K562 (cell line): ENCODE measurements around the gene SF3B3. TPM values are rescaled to one million over a fixed set of nuclear protein-coding genes. Genes with fewer than 3 reads are reported as not detected.

Experiments
- ATAC-seq: fragments of 200-7000 bp; cut with Tn5 transposase; 3 replicates; pipeline ENCODE4 v1.9.1; 2020; ENCODE audit warnings: moderate library complexity
- BruUV-seq: library from RNA; stranded (reverse); fragments of 400-500 nt; replicated peaks from 2 replicates; lab custom pipeline; 2021; lab: Mats Ljungman, UMichigan
- CTCF ChIA-PET: fragments of 300-600 bp; formaldehyde crosslinking; extraction: SDS; loops from one replicate; lab custom pipeline; 2021; ENCODE audit warnings: low intra/inter-chr PET ratio; lab: Yijun Ruan, JAX
- POLR2A ChIA-PET: fragments of 300-600, 350-650 bp; sonication (Branson Sonifier 250); formaldehyde crosslinking; extraction: SDS; loops from one replicate; lab custom pipeline; 2021; ENCODE audit warnings: antibody characterized with exemption, inconsistent platforms; lab: Yijun Ruan, JAX
- DNase-seq, 4 experiments: peaks; one replicate each; pipeline versions ENCODE4 v3.0.0 to v3.0.0-alpha.2; 2011 to 2018; ENCODE audit warnings: low spot score in 3 of 4, mixed read lengths in 3 of 4; ENCODE audit errors: extremely low read depth in 1 of 4
- FAIRE-seq: peaks from 2 replicates; lab custom pipeline; 2011; peaks lifted over from hg19 to GRCh38; lab: Jason Lieb, UNC
- H2AFZ ChIP-seq: 2 replicates; pipeline ENCODE4 v1.6.0; 2011; ENCODE audit warnings: low read depth, low read length, control low read depth, inconsistent platforms
- H3K27ac ChIP-seq: fragments of 200-600 bp; 3 replicates; pipeline ENCODE4 v1.8.0; 2011; ENCODE audit warnings: low read depth, mild to moderate bottlenecking, control low read depth, inconsistent platforms, low read length, moderate library complexity, mixed read lengths; ENCODE audit errors: extremely low read depth
- H3K27me3 ChIP-seq, 2 experiments: fragments of 300-600 bp in 1 of 2; 2 replicates in 1 of 2; 3 replicates in 1 of 2; pipeline versions ENCODE4 v1.6.0 to v1.8.0; 2011; ENCODE audit warnings: inconsistent platforms in 2 of 2, low read length in 2 of 2, mild to moderate bottlenecking in 1 of 2, mixed read lengths in 1 of 2, moderate library complexity in 1 of 2; ENCODE audit not compliant: control insufficient read depth in 2 of 2, insufficient read depth in 2 of 2
- H3K36me3 ChIP-seq: fragments of 300-600 bp; 3 replicates; pipeline ENCODE4 v1.8.0; 2011; ENCODE audit warnings: mild to moderate bottlenecking, low read length, inconsistent platforms; ENCODE audit not compliant: control insufficient read depth, insufficient read depth
- H3K4me1 ChIP-seq, 2 experiments: fragments of 200-600 bp in 1 of 2; replicated peaks in 1 of 2; 2 replicates in 1 of 2; 3 replicates in 1 of 2; pipeline versions ENCODE4 v1.5.1 to v1.8.0; 2011; ENCODE audit warnings: inconsistent platforms in 2 of 2, low read length in 2 of 2, mild to moderate bottlenecking in 1 of 2, mixed read lengths in 1 of 2, moderate library complexity in 1 of 2; ENCODE audit not compliant: control insufficient read depth in 2 of 2, insufficient read depth in 2 of 2
- H3K4me2 ChIP-seq: 2 replicates; pipeline ENCODE4 v1.6.1; 2011; ENCODE audit warnings: low read length, control low read depth, inconsistent platforms, mixed read lengths; ENCODE audit not compliant: insufficient read depth
- H3K4me3 ChIP-seq: fragments of 200-600 bp; sonication (generic), shearing (Covaris generic); 2 replicates; pipeline ENCODE4 v1.5.1; 2016; ENCODE audit warnings: control low read depth, inconsistent platforms
- H3K79me2 ChIP-seq: fragments of 200-600 bp; 3 replicates; pipeline ENCODE4 v1.8.0; 2011; ENCODE audit warnings: low read length, inconsistent platforms; ENCODE audit not compliant: control insufficient read depth, insufficient read depth
- H3K9ac ChIP-seq, 2 experiments: 2 replicates each; pipeline versions ENCODE4 v1.6.0 to v1.6.1; 2011; ENCODE audit warnings: low read depth in 2 of 2, low read length in 2 of 2, control low read depth in 1 of 2, inconsistent platforms in 1 of 2, mild to moderate bottlenecking in 1 of 2, mixed read lengths in 1 of 2; ENCODE audit not compliant: insufficient read depth in 1 of 2
- H3K9me1 ChIP-seq: one replicate; pipeline ENCODE4 v1.6.0; 2011; ENCODE audit warnings: inconsistent platforms, mild to moderate bottlenecking, low read length, moderate library complexity; ENCODE audit not compliant: control insufficient read depth, insufficient read depth
- H3K9me3 ChIP-seq: replicated peaks from 2 replicates; pipeline ENCODE4 v1.5.1; 2011; ENCODE audit warnings: low read depth, low read length, inconsistent platforms; ENCODE audit not compliant: control insufficient read depth, insufficient read depth
- H4K20me1 ChIP-seq: replicated peaks from 2 replicates; pipeline ENCODE4 v1.6.1; 2011; ENCODE audit warnings: low read length, inconsistent platforms, mixed read lengths; ENCODE audit not compliant: control insufficient read depth, insufficient read depth
- HLTF ChIP-seq: fragments of 450-650 bp; IDR thresholded peaks from 2 replicates; pipeline ENCODE4 v1.6.1; 2016
- POLR2G ChIP-seq: fragments of 200-400 bp; formaldehyde crosslinking; IDR thresholded peaks from 2 replicates; pipeline ENCODE4 v1.6.1; 2017; ENCODE audit warnings: low read depth, mild to moderate bottlenecking, antibody characterized with exemption, low read length, moderate library complexity
- RBM22 ChIP-seq: fragments of 200-400 bp; formaldehyde crosslinking; IDR thresholded peaks from 2 replicates; pipeline ENCODE4 v1.6.1; 2018; ENCODE audit warnings: low read length, low read depth; ENCODE audit not compliant: poor library complexity, severe bottlenecking
- ZNF318 ChIP-seq, 2 experiments: fragments of 450-650 bp; IDR thresholded peaks; 2 replicates each; pipeline ENCODE4 v1.6.1; 2016; ENCODE audit warnings: mild to moderate bottlenecking in 2 of 2, borderline replicate concordance in 1 of 2, low read depth in 1 of 2, moderate library complexity in 1 of 2
- WGBS: fragments of 100-300 bp; shearing (Covaris generic); methylation state at CpG from one replicate; pipeline ENCODE4 v1.1.6; 2016; ENCODE audit warnings: low coverage, mixed read lengths; ENCODE audit not compliant: insufficient coverage; ENCODE audit errors: missing lambda C conversion rate; 5-methylcytosine and 5-hydroxymethylcytosine counted together
- in situ Hi-C: fragments of 300-500 bp; cut with MboI; formaldehyde crosslinking; loops from 4 replicates; pipeline ENCODE4 v1.15.0; 2018; ENCODE audit warnings: inconsistent platforms, mixed read lengths
- intact Hi-C: fragments of 100-400 bp; cut with micrococcal nuclease; formaldehyde crosslinking; loops from 2 replicates; pipeline ENCODE4 v1.14.2; 2022
- polyA plus RNA-seq, 8 experiments: library from polyadenylated mRNA; depleted of rRNA in 4 of 8; stranded (reverse) in 5 of 8; unstranded in 3 of 8; fragments of >200 nt; fragmentation: Nextera tagmentation in 2 of 8; fragmentation: Illumina TruSeq in 1 of 8; extraction: Ambion mirVana in 2 of 8; extraction: Trizol in 1 of 8; gene quantifications; 2 replicates each; pipeline versions ENCODE4 v1.2.1 to v1.2.3, GENCODE V29; 2011 to 2014; ENCODE audit warnings: inconsistent platforms in 1 of 8, missing spikeins in 1 of 8
- total RNA-seq, 7 experiments: library from RNA; depleted of rRNA in 6 of 7; stranded (reverse); fragments of >200 nt in 6 of 7; fragmentation: Illumina TruSeq in 2 of 7; extraction: Trizol in 2 of 7; gene quantifications; 2 replicates each; pipeline versions ENCODE4 v1.2.1 to v1.2.3, GENCODE V29; 2011 to 2021; ENCODE audit warnings: low replicate concordance in 1 of 7

Gene SF3B3
- total and polyA plus RNA-seq, 9 of the 15 experiments (the other 6 are each of a cell fraction or from before 2014, with no cell fraction given): 98.9 to 546 (median 221) TPM

- in situ Hi-C loops (no loop called here), intact Hi-C loops (no loop called here)
- ATAC-seq (no peak), FAIRE-seq (no peak), DNase-seq (no peak)
- CTCF ChIA-PET: no interaction called here
- H3K4me2 ChIP-seq: no peak overlapping the region
- TF ChIP-seq RBM22: peak; percentile 39
- no peak for TF ChIP-seq HLTF
- peak; percentile 60 for TF ChIP-seq POLR2G
- no peak overlapping the region for H3K27ac ChIP-seq
- H3K9ac ChIP-seq: no peak overlapping the region
- 93% methylated on average over 6 of the region's 8 CpGs for WGBS
- BruUV-seq: no TSS peak
- peaks cover 0 to 21% of the 10 kb centered on the region in 2 experiments; a peak in 2 of 5 replicates for H3K4me1 ChIP-seq
- H3K79me2 ChIP-seq: no peaks in the 10 kb centered on the region
- POLR2A ChIA-PET: interaction anchor here (0.5 to 2.2 kb wide), 12 partner anchors 9 to 132 kb away, joined by 3 to 10 read pairs (median 4); partner anchors contain the start of genes COG4 and DDX19A
- no peaks in the 10 kb centered on the region for H3K9me3 ChIP-seq
- H4K20me1 ChIP-seq: peaks cover 3% of the 10 kb centered on the region; the same call in 1 of the 2 replicates
- H2AFZ ChIP-seq: no peak overlapping the region
- H3K36me3 ChIP-seq: peaks cover 58% of the 10 kb centered on the region; the same call in 2 of the 3 replicates
- H3K27me3 ChIP-seq: no peaks in the 10 kb centered on the region
- peaks cover 3% of the 10 kb centered on the region for H3K9me1 ChIP-seq
- H3K4me3 ChIP-seq: no peak overlapping the region
These were observed 45.4 kb upstream of the SF3B3 start for GRCh38 chr16:70478169-70478568.

GRCh38 chr16:70478912-70479341 lies 44.7 kb upstream of the SF3B3 start:
- H3K27me3 ChIP-seq: no peaks in the 10 kb centered on the region
- 78% methylated on average over 10 of the region's 10 CpGs for WGBS
- intact Hi-C loops: no loop called here
- no peak overlapping the region for H3K27ac ChIP-seq
- no peak for FAIRE-seq
- peak; percentile 12; the same call in 2 of the 3 replicates for ATAC-seq
- H2AFZ ChIP-seq: no peak overlapping the region
- no peaks in the 10 kb centered on the region for H3K79me2 ChIP-seq
- peak overlapping the region in 1 of 2 experiments; percentile 55; a peak in 2 of 4 replicates for H3K9ac ChIP-seq
- no peak overlapping the region for H3K4me2 ChIP-seq
- ChIA-PET CTCF (no interaction called here), POLR2A (interaction anchor here (0.5 to 2.2 kb wide), 12 partner anchors 8 to 132 kb away, joined by 3 to 10 read pairs (median 4); partner anchors contain the start of gene DDX19A)
- peaks cover 60% of the 10 kb centered on the region; the same call in 2 of the 3 replicates for H3K36me3 ChIP-seq
- H3K9me1 ChIP-seq: peaks cover 3% of the 10 kb centered on the region
- no peaks in the 10 kb centered on the region for H3K9me3 ChIP-seq
- H4K20me1 ChIP-seq: no peaks in the 10 kb centered on the region; the same call in 1 of the 2 replicates
- H3K4me1 ChIP-seq: peaks cover 0 to 20% of the 10 kb centered on the region in 2 experiments; a peak in 2 of 5 replicates
- H3K4me3 ChIP-seq: no peak overlapping the region
- TF ChIP-seq POLR2G (peak; percentile 59), ZNF318 (IDR thresholded peaks at IDR 0.05; ENCODE audit: borderline replicate concordance in 1 of 2, low read depth in 1 of 2) (no peak)
- in situ Hi-C loops: no loop called here
- no TSS peak for BruUV-seq
- DNase-seq: no peak
